Stimulated activated CD8-positive, alpha-beta memory T cell treated with anti-CD3 and anti-CD28 coated beads, Interleukin-15, amount 100 ng/mL, for 1 hour (primary cell): ENCODE measurements around the gene GDF11.
A peak's percentile ranks its signal among the peaks of the same experiment; 100 is the strongest.

ENCODE experiments used
- DNase-seq: peaks from one replicate; pipeline ENCODE4 v3.0.0-alpha.2; 2020; ENCODE audit warnings: low read depth

GDF11 gene

DNA sequence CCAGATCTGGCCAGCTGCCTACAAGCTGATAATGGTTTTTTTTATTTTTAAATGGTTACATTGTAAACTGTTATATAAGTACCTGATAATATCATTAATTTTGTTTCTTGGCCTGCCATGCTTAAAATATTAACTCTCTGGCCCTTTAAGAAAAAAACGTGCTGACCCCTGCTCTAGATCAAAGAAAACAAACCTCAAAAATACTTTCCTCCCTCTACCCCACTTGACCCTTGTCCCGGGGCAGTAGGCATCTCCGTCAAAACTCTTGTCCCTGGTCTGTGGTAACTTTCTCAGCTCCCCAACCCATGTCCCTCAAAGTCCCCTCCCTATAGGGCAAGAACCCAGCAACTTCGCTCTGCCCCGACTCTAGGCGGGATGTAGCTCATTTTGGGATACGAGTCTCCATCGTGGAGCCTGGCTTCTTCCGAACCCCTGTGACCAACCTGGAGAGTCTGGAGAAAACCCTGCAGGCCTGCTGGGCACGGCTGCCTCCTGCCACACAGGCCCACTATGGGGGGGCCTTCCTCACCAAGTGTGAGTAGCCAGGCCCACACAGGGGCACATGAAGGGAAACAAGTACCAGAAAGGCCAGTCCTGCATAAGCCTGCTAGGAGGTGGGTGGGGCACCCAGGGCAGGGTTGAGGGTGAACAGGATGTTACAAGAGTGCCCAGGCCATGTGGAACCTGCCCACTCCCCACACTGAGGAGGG is 19.3 kb upstream of the GDF11 start:
- DNase-seq: no peak

DNA sequence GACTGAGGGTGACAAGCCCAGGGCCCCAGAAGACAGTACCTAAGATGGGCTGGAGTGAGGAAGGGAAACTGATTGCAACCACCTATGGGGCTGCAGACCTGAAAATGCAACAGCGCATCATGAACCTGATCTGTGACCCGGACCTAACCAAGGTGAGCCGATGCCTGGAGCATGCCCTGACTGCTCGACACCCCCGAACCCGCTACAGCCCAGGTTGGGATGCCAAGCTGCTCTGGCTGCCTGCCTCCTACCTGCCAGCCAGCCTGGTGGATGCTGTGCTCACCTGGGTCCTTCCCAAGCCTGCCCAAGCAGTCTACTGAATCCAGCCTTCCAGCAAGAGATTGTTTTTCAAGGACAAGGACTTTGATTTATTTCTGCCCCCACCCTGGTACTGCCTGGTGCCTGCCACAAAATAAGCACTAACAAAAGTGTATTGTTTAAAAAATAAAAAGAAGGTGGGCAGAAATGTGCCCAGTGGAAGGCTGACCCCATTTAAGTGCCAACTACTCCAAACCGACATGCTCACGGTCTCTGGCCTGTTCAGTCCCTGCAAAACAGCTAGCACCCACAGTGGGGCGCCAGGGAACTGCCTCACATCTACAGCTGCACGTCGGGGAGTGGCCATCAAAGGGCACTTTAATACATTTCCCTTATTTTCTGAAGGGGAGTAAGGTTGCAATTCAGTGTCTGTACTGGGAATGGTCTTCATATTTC is 18.5 kb upstream of the GDF11 start:
- peak; percentile 43 for DNase-seq

DNA sequence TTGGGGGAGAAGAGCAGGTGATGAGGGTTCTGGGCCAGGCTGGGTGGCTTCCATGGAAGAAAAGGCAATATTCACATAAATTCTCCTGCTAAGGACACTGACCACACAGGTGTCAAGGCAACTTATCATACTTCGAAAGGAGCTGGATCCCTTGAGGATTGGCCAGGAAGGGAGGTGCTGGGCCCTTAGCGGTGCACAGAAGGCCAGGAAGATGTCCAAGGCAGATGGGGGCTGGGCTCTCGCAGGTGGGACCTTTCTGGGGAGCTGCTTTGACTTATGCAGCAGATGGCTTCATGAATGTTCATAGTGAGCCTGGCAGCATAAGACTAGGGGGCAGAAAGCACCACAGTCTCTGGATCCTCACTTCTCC is 18.0 kb upstream of the GDF11 start:
- no peak for DNase-seq

DNA sequence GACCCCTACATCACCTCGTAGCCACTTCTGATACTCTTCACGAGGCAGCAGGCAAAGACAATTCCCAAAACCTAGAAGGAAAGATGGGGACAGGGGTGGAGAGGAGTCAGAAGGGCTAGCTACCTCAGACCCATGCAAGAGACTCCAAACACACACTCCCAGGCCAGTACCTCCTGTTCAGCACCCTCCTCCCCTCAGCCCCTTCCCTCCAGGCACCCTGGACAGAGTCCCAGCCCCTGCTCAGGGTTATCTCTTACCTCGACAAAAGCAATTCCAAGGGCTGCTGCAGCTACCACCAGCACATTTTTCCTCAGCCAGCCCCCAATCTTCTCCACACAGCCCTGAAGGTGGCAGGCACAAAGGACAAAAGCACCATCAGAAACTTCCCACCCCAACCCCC is 17.4 kb upstream of the GDF11 start:
- DNase-seq: no peak

DNA sequence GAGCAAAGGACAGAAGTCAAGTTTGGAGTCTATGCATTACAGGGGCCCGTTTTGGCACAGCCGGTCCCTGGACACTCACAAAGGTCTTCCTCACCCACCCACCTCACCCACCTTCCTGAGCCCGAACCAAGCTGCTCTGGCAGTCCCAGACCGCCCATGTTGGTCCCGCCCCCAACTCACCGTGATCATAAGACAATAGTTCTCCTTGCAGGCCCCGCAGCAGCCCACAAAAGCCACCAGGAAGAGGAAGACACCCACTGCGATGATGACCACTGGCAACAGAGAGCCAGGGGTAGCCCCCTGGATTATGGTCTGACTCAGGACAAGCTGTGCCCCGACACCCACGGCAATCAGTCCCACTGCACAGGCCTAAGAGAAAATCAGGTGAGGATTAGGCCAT is 16.0 kb upstream of the GDF11 start:
- DNase-seq: no peak

DNA sequence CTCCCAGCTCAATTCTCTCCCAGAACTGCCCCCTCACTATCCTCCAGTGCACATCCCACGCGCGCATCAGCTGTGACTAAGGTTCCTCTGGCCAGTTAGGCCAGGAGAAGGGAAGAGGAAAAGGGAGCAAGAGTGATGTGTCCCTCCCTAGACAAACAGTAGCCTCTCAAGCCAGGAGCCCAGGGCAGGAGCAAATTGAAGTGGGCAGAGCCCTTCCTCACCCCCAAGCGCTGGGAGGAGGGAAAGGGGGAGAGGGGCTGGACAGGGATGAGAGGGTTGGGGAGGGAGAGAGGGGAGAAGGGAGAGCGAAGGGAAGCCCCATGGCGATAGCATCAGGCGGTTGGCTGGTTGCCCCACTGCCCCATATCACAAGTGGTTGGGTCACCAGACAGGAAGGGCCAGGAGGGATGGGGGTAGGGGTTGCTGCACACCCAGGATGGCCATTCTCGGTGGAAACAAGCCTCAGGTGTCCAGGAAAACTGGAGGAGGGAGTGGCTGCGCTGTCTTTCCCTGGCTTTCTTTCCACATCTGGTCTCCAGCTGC is 15.2 kb upstream of the GDF11 start:
- no peak for DNase-seq

DNA sequence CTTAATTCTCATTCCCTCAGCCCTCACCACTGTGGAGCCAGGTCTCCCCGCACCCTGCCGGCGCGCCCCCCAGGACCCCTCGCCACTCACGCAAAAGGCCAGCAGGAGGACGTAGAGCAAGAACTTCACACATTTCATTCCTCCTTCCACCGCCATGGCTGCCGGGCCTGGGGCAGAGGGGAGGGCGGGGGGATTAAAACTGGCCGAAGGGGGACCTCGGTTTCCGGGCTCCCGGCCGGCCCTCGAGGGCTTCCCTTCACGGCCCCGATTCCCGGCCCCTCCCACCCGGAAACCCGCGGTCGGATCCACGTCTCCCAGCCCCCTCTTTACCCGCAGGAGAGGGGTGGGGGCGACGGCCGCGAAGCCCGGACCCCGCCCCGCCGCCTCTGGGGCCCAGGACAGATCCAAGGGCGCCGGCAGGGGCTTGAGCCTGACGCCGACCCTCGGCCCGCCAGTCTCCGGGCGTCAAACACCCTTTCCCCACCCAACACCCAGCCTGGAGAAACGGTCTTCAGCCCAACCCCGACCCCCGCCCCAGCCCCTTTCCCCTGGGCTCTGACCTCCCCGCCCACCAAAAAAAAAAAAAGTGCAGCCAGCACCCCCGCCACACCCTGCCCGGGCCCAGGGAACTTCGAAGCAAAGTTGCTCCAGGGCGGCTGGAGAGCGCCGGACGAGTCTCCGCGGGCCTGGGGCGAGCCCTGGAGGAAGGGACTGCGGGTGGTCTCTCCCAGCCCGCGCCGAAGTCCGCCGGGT is 14.6 kb upstream of the GDF11 start:
- DNase-seq: no peak

DNA sequence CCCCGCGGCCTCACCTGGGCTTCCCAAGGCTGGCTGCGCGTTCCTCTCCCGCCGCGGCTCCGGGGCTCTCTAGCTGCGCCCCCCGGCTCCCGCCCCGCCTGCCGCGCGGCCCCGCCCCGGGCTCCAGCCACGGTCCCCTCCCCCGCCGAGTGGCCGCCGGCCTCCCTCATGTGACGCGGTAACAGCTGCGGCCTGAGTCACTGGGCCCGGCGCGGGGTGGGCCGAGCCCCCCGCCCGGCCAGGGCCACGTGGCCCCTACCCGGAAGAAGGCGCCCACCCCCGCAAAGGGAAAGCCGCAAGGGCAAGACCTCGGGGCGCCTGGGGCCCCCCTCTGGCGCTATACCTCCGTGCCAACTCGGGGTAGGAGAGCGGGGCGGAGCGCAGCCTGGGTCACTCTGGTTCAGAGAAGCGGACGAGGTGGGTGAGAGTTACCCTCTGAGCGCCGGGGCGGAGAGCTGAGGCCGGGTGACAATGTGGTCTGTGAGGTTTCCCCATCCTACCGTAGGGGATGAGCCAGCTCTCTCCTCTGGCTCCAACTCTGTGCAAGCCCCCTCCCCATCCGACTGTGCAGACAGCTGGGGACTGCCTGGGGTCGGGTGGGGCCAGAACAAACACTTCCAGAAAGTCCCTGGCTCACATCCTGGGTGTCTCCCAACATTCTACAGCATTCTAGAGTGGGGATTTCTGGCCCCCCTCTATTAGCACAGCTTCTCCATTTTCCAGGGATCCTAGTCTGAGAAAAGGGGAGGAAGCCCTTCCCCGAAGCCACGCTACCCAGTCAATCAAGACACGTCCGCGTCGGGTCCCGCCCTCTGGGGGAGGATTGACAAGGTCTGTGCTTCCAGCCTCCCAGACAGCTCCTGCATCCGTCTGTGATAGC is 13.7 kb upstream of the GDF11 start, which contains the start of gene CD63:
CD63 (minus strand) TSS at position 71 of the 880 bp plus-strand sequence. CDS start 668 bp downstream, outside the sequence.
- DNase-seq: peak; percentile 26

DNA sequence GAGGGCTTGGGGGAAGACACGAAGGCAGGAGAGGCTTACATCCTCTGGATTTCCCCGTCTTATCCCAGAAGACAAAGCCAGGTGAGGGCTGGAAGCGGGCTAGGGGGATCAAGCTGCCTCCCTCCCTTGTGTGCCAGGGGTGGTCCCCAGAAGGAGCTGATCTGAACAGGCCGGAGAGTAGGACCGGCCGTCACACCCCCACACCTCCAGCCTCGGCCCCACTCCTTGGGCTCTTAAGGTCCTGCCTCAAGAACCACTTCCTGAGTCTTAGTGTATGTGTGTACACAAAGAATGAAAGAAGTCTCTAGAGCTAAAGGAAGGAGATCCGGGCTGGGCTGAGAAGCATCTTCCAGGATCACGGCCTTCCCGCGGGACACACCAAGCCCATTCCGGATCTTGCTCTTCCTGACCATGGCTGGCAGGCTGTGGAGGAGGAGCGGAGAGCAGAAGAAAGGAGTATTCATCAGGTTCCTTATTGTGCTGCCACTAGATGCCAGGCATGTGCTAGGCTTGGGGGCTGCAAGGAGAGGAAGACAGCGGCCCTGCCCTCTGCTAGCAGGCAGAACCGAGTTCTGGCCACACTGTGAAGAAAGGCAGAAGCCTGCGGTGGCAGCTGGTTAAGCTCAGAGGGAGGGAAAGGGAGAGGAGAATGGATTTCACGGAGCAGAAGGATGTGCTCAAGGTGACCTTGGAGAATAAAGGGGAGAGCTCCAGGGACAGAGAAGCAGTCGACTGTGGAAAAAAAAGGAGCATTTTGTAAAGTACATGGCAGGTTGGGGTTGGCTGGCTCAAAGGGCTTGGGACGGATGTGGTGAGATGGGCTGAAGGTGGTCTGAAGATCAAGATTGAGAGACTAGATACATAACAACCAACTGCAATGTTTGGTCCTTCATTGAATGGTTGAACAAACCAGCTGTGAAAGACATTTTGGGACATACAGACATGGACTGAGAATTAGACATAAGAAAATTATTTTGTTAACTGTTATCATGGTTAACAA is 12.8 kb upstream of the GDF11 start:
- no peak for DNase-seq

DNA sequence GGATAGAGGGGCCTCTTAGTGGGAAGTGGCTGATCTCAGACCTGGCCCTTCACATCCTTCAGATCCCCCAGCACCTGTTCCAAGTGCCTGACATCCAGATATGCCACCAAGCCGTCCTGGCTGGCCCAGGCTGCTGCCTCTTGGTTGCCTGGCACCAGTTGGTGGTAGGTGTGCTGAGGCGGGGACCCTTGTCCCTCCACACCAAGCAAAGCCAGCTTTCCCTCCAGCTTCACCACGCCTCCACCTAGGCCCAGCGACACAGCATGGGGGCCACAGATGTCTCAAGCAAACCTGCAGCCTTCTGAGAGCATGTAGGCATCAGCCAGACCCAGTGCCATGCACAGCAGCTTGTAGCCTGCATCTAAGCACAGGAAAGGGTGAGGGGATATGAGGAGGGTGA is 10.6 kb upstream of the GDF11 start:
- no peak for DNase-seq

DNA sequence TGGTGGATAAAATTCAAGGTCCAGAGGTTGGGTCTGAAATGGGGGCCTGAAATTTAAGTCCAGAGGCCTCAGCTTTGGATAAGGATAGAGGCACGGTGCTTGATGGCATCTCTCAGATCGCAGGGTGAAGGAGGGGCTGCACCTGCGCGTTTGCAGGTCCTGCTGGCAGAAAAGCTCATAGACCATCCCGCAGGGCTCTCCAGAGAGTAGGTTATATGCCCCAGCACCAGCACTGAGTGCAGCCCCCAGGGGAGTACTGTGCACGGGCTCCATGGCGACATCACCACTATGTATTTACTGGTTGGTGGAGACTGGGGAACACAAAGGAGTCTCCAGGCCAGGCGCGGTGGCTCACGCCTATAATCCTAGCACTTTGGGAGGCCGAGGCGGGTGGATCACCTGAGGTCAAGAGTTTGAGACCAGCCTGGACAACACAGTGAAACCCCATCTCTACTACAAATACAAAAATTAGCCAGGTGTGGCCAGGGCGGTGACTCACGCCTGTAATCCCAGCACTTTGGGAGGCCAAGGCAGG is 9.8 kb upstream of the GDF11 start:
- DNase-seq: no peak

DNA sequence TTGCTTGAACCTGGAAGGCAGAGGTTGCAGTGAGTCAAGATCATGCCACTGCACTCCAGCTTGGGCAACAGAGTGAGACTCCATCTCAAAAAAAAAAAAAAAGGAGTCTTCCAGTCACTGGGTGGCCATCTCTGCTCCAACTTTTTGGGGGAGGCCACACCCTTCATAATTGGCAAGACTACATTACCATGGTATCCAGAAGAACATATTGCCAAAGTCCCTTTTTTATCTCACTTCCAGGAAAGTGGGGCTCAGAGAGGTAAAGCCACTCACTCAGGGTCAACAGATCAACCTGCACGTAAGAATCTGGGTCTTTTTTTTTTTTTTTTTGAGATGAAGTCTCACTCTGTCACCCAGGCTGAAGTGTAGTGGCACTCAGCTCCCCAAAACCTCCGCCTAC is 9.1 kb upstream of the GDF11 start:
- DNase-seq: no peak

DNA sequence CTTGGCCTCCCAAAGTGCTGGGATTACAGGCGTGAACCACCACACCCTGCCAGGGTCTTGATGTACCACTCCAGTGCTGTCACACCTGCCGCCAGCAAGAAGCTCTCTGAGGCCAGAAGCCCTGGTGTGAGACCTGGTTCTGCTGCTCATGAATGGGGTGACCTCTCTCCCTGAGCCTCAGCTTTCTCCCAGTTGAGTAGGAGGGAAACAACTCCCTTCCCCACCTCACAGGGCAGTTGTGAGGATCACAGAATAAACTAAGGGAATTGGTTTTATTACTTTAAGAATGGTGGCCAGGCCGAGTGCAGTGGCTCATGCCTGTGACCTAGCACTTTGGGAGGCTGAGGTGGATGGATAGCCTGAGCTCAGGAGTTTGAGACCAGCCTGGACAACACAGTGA is 8.3 kb upstream of the GDF11 start:
- DNase-seq: no peak

DNA sequence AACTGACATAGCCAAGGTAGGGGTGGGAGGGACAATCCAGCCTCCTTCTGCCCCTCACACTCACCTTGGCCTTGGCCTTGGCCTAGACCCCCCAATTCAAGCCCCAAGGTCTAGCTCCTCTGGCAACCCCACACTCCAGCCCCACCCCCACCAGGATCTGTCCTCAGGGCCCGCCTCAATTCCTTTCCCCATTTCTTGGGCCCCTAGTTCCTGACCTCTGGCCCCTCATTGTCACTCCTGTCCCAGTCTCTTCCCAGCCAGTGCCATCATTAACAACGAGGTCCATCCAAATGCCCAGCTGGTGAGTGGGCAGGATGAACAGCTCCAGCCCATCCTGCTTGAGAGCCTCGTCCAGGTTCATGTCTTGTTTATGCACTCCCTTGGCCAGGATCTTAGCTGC is 6.8 kb upstream of the GDF11 start:
- no peak for DNase-seq

DNA sequence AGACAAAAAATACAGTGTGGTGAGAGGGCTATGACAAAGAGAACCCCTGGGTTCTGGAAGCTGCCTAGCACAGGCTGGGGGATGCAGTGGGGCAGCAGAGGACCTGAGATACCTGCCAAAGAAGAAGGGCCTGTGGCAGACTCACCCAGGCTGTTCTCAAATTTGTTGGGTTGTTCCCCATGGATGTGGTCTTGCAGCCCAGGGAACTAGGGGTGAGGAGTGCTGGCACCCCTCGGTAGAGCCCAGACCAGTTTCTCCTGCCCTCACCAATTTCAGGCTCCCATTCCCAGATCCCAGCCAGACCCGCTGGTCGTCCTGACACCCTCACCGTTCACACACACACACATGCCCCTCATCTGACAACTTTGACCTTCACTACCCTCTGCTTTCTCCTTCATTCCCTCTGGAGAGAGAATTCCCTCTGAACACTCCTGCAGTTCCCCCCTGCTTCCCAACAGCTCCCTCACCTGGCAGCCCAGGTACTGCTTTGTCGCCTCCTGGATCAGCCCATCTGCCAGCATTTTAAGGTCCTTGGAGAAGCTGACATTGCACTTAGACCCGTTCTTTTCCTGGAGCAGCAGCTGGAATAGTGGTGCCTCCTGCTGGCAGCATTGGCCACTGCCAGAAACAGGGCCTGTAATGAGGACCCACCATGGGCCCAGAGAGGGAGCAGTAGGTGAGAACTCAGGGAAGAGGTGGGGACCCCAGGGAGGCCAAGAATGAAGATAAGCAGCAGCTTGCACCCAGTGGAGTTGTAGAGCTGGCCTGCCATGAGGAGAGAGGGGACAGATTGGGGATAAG is 5.9 kb upstream of the GDF11 start:
- DNase-seq: no peak

DNA sequence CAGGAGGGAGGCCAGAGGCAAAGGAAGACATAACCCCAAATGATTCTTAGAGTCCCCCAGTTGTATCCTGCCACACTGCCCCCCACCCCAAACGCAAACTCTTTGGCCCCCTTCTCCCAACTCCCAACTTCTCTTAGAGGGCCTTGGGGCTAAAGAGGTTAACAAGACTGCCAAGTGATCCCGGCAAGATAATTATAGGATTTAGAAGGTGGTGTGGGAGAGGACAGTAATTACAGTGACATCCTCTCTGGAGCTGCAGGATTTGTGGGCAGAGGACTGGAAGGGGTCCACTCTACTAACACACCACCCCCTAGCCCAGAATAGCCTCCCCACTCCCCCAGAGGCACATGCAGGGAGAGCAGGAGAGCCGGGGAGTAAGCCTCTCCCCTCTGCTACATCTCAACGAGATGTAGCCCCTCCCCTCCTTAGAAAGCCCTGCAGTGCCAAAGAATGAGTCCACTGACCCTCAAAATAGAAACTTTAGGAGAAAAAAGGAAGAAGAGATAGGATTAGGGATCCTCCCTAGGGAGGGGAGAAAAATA is 5.3 kb upstream of the GDF11 start:
- DNase-seq: no peak

DNA sequence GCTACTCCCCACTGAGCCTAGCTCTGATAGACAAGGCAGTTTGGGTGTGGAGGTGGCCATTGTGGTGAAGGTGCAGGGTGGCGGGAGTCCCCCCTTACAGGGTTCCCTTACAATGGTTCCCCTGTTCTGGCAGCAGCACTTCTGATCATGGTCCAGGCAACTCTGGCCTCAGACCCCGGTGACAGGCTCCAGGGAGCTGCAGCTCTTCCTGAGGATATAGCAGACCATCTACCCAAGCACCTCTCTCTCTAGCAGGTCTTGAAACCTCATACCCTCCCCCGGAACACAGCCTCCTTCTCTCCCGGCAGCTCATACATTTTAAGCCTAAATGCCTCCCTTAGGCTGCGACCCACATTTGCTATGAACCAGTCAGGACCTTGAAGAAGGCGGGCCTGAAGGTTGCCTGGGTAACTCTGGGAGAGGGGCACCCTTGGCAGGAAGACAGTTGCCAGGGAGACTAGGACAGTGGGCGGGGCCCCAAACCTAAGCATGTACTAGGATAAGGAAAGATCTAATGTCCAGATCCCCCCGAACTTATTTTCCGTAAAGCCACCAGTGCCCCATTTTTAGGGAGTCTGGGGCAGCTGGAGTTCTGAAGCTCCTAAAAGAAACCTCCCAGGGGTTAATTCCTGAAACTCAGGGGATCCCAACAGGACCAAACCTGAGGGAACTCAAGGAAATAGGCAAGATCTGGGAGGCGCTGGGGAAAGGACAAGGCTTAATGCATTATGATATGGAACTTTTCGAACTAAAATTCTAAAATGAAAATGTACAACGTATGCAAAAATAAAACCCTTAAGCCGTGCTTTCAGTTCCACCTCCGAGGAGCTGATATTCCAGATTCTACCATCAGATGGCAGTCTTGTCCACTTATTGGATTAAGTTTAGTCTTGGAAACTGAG is 4.5 kb upstream of the GDF11 start:
- peak; percentile 70 for DNase-seq

DNA sequence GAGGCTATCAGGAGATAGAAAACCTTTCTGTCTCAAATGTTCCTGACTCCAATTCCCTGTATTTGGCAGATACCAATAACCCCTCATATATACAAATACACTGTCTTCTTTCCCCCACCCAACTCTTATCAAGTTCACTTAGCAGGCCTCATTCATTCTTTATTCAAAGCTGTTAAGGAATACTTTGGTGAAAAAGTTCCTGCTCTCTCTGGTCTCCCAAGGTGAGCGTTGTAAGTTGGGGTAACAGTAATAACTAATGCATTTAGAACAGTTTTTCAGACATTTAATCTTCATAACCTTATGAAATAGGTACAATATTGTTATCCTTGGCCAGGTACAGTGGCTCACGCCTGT is 3.9 kb upstream of the GDF11 start:
- no peak for DNase-seq
